SK-N-SH (cell line): ENCODE measurements around the gene ZNF827.

Experiments used
- CTCF ChIP-seq: fragments of 200-600 bp; sonication (generic); IDR thresholded peaks from 2 replicates; pipeline ENCODE4 v1.6.1; 2017; ENCODE audit warnings: antibody characterized with exemption, mild to moderate bottlenecking, moderate library complexity
- EP300 ChIP-seq, 2 experiments: IDR thresholded peaks; 2 replicates each; pipeline versions ENCODE4 v1.4.0 to v1.6.1; 2012; ENCODE audit warnings: borderline replicate concordance in 1 of 2, low read depth in 1 of 2, low read length in 1 of 2
- MAX ChIP-seq: IDR thresholded peaks from 2 replicates; pipeline ENCODE4 v1.4.0; 2012; ENCODE audit warnings: low read depth
- NRF1 ChIP-seq: IDR thresholded peaks from 2 replicates; pipeline ENCODE4 v1.6.1; 2012; ENCODE audit warnings: low read depth, mild to moderate bottlenecking, low read length
- REST ChIP-seq: IDR thresholded peaks from 2 replicates; pipeline ENCODE4 v1.6.1; 2012; ENCODE audit warnings: mild to moderate bottlenecking, low read depth, low read length, moderate library complexity
- SMC3 ChIP-seq: IDR thresholded peaks from 2 replicates; pipeline ENCODE4 v1.6.1; 2012; ENCODE audit warnings: low read depth, low read length, improper control_type of control experiment

GRCh38 chr4:145852256-145852839 is 86.3 kb downstream of the ZNF827 start:
- TF ChIP-seq CTCF: no peak
- TF ChIP-seq EP300 (IDR thresholded peaks at IDR 0.05; ENCODE audit: borderline replicate concordance in 1 of 2, low read depth in 1 of 2, low read length in 1 of 2): peak in 1 of 2 experiments; percentile 54; a peak in 1 of 4 replicates
- no peak for TF ChIP-seq MAX
- no peak for TF ChIP-seq NRF1
- no peak for TF ChIP-seq SMC3
- TF ChIP-seq REST: no peak
